Stromal cell of bone marrow (primary cell): Measurements from ENCODE around the gene PPFIA3.

Experiments used
- DNase-seq: peaks from one replicate; pipeline ENCODE4 v3.0.0-alpha.2; 2012; ENCODE audit warnings: low read depth

PPFIA3 gene

DNA sequence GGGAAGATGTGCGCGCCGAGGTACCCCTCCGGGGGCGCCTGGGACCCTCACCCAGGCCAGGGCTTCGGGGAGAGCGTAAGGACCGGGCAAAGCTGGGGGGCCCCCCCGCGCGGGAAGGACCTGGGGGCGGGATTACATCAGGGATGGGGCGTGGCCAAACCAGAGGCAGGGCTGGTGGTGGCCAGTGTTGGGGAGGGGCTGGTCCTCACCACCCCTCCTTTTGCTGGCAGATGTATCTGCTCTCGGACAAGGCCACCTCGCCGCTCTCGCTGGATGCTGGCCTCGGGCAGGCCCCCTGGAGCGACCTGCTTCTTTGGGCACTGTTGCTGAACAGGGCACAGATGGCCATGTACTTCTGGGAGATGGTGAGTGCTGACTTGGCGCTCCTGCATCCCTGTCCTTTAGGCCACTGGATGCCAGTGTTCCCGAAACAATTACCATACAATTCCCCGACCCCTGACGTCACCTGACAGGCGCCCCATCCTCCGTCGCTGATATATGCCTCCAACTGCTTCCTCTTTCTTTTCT lies 63.6 kb downstream of the PPFIA3 start:
- no peak for DNase-seq

DNA sequence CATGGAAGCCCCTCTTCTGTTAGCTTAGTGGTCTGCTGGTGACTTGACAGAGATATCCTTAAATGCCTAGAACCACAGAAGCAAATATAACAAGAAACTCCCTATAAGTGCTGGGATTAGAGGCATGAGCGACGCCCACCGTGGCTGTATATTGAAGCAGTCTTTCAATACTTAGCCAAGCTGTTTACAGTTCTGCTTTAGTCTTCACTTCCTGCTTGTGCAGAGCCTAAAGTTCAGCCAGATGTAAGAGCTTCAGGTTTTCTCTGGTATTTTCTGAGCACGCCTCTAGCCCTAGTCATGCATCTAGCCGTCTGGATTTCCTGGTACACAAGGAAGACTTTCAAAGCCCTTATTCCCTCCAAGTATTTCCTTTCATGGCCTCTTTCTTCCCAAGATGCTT lies 66.8 kb downstream of the PPFIA3 start:
- no peak for DNase-seq

DNA sequence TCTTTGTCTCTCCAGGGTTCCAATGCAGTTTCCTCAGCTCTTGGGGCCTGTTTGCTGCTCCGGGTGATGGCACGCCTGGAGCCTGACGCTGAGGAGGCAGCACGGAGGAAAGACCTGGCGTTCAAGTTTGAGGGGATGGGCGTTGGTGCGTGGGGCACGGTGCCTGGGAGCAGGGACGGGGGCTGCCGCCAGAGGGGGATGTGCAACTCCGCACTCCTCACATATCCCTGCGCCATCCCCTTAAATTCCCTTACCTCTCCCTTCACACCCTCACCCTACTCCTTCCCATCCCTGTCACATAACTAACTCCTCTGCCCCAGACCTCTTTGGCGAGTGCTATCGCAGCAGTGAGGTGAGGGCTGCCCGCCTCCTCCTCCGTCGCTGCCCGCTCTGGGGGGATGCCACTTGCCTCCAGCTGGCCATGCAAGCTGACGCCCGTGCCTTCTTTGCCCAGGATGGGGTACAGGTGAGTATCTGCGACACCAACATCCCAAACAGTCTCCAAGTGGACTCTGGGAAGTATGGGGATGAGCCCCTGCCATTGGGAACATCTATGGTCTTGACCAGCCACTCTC lies 69.4 kb downstream of the PPFIA3 start:
- no peak for DNase-seq

DNA sequence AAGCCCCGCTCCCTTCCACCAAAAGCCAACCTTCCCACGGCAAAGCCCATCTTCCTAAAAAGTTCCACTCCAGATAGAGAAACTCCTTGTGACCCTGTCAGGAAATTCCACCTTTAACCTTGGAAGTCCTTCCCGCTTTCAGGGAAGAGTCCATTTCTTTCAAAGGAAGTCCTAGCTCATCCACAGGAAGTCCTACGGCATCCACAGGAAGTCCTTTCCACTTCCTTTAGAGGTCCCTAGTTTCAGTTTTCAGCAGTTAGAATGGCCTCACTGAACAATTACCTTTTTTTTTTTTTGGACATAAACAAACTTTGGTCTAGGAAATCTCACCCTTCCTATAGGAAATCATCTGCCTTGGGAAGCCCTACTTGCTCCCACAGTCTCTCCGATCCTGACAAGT lies 69.9 kb downstream of the PPFIA3 start:
- DNase-seq, result no peak

DNA sequence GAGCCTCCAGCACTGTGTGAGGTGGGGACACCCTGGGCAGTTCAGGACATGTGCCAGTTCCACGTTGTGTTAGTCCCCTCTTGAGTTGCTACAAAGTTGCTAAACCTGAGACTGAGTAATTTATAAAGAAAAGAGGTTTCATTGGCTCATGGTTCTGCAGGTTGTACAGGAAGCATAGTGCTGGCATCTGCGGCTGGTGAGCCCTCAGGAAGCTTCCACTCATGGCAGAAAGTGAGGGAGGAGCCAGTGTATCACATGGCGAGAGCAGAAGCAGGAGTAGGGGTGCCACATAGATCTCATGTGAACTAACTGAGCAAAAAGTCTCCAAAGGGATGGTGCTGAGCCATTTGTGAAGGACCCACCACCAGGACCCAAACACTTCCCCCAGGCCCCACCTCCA lies 71.4 kb downstream of the PPFIA3 start:
- no peak for DNase-seq

DNA sequence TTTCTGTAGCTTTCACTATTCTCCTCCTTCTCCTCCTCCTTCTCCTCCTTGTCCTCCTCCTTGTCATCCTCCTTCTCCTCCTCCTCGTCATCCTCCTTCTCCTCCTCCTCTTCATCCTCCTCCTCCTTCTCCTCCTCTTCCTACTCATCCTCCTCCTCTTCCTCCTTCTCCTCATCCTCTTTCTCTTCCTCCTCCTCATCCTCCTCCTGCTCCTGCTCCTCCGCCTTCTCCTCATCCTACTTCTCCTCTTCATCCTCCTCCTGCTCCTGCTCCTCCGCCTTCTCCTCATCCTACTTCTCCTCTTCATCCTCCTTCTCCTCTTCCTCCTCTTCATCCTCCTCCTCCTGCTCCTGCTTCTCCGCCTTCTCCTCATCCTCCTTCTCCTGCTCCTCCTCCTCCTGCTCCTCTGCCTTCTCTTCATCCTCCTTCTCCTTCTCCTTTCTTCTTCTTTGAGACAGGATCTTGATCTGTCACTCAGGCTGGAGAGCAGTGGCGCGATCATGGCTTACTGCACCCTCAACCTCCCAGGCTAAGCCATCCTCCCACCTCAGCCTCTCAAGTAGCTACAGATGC lies 74.6 kb downstream of the PPFIA3 start:
- no peak for DNase-seq

DNA sequence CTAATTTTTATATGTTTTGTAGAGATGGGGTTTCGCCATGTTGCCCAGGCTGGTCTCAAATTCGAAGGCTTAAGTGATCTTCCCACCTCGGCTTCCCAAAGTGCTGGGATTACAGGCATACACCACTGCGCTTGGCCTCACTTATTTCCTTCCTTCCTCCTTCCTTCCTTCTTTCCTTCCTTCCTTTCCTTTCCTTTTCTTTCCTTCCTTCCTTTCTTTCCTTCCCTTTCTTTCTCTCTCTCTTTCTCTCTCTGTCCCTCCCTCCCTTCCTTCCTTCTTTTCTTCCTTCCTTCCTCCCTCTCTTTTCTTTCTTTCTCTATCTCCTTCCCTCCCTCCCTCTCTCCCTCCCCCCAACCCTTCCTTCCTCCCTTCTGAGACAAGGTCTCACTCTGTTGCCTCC lies 75.1 kb downstream of the PPFIA3 start:
- no peak for DNase-seq

DNA sequence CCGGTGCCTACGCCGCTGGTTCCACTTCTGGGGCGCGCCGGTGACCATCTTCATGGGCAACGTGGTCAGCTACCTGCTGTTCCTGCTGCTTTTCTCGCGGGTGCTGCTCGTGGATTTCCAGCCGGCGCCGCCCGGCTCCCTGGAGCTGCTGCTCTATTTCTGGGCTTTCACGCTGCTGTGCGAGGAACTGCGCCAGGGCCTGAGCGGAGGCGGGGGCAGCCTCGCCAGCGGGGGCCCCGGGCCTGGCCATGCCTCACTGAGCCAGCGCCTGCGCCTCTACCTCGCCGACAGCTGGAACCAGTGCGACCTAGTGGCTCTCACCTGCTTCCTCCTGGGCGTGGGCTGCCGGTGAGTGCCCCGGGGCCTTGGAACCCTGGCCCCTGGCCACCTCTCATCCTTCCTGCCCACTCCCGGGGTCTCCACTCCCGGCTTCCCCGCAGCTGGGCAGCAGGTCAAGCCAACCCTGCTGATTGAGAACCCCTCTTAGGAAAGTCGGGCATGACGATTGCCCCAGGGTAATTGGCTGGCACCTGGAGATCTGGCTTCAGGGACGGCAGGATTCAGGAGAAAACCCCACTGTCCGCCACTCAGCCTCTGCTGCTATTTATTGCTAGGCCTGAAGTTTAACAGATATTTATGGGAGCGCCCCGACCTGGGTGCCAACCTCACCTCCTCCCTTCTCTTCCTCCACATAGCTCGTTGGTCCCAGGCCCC lies 77.3 kb downstream of the PPFIA3 start:
- DNase-seq, result no peak

DNA sequence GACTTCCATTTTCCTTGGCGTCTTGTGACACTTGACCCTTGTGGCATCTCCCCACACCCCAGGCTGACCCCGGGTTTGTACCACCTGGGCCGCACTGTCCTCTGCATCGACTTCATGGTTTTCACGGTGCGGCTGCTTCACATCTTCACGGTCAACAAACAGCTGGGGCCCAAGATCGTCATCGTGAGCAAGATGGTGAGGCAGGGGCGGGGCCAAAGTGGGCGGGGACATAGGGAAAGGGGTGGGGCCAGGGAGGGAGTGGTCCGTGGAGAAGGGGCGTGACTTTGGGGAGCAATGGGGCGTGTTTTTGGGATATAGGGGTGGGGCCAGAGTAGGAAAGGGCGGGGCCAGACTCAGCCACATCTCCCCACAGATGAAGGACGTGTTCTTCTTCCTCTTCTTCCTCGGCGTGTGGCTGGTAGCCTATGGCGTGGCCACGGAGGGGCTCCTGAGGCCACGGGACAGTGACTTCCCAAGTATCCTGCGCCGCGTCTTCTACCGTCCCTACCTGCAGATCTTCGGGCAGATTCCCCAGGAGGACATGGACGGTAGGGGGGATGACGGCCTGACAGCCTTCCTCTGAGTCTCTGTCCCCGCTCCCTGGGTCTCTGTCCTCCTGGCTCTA lies 81.0 kb downstream of the PPFIA3 start:
- DNase-seq, result no peak
